CD4-positive, alpha-beta T cell treated with Interleukin-15 for 4 hours (primary cell): Measurements from ENCODE around the gene COL9A3.

Experiments
- DNase-seq: peaks from one replicate; pipeline ENCODE4 v3.0.0-alpha.2; 2020; ENCODE audit warnings: low spot score

COL9A3 gene

GRCh38 chr20:62858058-62858830 is 41.4 kb downstream of the COL9A3 start:
- DNase-seq = no peak

DNA sequence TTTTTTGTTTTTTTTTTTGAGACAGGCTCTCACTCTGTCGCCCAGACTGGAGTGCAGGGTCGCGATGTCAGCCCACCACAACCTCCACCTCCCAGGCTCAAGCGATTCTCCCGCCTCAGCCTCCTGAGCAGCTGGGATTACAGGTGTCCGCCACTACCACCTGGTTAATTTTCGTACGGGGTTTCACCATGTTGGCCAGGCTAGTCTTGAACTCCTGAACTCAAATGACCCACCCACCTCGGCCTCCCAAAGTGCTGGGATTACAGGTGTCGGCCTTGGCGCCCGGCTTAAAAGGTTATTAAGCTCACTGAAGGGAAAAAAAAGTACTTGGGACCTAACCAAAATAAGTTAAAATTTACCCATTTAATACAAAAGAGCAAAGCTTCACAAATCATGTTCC is 42.9 kb downstream of the COL9A3 start:
- no peak for DNase-seq

GRCh38 chr20:62860391-62860923 is 43.6 kb downstream of the COL9A3 start:
- DNase-seq = no peak

- peak; percentile 28 for DNase-seq
These were observed 44.3 kb downstream of the COL9A3 start for GRCh38 chr20:62860924-62861691.

GRCh38 chr20:62861726-62862336 is 45.0 kb downstream of the COL9A3 start, which contains the start of gene TCFL5:
Gene TCFL5 (minus strand): TSS chr20:62861822. CDS start chr20:62861670, 152 bp downstream.
- peak; percentile 91 for DNase-seq

- DNase-seq = no peak
These were observed 47.4 kb downstream of the COL9A3 start for GRCh38 chr20:62864207-62864606.

- no peak for DNase-seq
These were observed 55.5 kb downstream of the COL9A3 start for GRCh38 chr20:62872184-62872847.

DNA sequence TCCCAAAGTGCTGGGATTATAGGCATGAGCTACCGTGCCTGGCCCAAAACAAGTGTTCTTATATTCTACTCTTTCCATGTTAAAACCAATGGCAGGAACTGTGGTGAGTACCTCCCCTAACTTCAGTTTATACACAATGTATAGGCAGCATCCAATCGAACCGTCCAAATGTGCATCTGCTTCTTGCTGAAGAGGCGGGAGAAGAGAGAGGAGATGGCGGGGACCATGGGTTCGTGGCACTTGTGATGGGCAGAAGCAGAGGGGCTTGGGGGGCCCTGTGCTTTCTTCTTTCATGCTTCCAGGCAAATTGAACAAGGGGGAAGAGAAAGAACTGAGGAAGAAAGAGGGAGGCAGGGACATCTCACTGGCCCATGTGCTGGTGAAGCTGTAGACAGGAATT is 56.0 kb downstream of the COL9A3 start:
- DNase-seq = no peak

GRCh38 chr20:62873280-62873679 is 56.4 kb downstream of the COL9A3 start:
- no peak for DNase-seq

DNA sequence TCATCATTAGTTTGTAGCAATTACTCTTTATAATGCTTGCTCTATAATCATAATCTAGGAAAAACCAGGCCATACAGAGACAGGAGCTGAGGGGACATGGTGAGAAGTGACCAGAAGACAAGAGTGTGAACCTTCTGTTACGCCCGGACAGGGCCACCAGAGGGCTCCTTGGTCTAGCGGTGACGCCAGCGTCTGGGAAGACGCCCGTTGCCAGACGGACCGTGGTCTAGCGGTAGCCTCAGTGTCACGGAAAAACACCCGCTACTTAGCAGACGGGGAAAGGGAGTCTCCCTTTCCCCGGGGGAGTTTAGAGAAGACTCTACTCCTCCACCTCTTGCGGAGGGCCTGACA is 56.8 kb downstream of the COL9A3 start:
- peak; percentile 35 for DNase-seq

- DNase-seq = no peak
These were observed 58.1 kb downstream of the COL9A3 start for GRCh38 chr20:62874964-62875344.

DNA sequence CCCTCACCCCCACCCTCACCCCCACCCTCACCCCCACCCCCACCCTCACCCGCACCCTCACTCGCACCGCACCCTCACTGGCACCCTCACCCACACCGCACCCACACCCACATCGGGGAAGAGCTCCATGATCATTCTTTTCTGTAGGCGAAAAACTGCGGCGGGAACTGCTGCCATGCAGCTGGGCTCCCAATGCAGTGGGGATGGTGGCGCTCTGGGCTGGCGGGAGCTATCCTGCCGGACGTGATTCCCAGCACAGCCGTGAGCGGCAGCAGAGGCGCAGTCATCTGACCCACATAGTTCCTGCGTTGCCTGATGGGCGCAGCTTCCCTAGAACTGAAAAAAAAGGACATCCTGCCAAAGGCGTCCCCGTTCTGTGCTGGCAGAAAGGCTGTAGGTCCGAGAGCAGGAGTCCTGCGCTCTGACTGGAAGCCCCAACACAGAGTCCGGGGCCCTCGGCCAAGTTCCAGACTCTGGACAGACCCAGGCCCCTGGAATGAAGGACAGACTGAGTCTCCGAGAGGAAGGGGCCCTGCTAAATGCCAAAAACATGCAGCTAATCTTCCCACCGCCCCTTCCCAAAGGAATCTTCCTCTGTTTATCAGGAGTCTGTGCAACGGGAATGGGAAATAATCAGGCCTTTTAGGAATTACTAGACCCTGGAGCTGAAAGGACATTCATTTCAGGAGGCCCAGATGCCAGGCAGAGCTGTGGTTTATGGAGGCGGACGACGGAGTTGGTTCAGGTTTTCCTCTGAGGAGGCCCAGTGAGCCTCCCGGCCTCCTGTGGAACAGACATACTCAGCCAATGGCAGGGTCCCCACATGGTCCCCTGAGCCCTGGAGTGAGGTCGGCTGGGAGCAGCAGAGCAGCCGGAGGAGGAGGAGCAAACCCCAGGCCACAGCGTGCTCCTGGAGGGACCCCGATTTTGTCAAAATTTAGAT is 58.8 kb downstream of the COL9A3 start:
- no peak for DNase-seq

GRCh38 chr20:62876501-62876901 is 59.7 kb downstream of the COL9A3 start:
- no peak for DNase-seq

- DNase-seq = no peak
These were observed 60.3 kb downstream of the COL9A3 start for GRCh38 chr20:62876902-62877816.

DNA sequence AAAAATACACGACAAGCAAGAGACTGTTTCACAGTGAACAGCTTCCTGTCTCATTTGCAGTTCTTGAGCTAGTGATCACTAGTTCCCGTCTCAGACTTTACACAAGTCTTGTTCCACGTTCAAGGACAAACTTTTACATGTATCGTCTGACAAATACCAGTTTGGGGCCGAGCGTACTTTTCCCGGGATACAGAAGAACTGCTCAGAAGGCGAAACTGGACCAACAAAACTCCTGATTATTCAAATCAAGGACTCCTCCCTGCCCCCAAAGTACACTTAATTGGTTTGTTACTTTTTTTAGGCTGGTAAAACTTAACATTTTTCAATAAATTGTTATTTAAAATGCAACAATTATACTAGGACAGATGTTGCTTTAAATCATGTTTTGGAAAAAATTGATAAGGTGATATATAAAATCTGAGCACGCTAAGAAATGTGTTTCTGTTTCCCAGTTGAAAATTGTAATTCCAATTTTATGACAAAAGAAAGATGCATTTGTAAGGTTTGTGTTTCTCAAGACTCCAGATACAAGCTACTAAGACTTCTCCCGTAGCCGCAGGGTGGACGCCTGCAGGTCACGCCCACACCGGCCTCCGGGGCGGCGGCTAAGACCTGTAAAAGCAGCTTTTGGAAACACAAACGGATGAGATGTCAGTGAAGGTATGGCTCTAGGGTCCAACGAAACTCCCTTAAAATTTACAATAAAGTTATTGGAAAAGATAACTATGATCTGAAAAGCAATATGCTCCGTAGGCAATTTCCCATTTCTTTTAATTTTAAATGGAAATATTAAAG is 61.6 kb downstream of the COL9A3 start:
- no peak for DNase-seq

DNA sequence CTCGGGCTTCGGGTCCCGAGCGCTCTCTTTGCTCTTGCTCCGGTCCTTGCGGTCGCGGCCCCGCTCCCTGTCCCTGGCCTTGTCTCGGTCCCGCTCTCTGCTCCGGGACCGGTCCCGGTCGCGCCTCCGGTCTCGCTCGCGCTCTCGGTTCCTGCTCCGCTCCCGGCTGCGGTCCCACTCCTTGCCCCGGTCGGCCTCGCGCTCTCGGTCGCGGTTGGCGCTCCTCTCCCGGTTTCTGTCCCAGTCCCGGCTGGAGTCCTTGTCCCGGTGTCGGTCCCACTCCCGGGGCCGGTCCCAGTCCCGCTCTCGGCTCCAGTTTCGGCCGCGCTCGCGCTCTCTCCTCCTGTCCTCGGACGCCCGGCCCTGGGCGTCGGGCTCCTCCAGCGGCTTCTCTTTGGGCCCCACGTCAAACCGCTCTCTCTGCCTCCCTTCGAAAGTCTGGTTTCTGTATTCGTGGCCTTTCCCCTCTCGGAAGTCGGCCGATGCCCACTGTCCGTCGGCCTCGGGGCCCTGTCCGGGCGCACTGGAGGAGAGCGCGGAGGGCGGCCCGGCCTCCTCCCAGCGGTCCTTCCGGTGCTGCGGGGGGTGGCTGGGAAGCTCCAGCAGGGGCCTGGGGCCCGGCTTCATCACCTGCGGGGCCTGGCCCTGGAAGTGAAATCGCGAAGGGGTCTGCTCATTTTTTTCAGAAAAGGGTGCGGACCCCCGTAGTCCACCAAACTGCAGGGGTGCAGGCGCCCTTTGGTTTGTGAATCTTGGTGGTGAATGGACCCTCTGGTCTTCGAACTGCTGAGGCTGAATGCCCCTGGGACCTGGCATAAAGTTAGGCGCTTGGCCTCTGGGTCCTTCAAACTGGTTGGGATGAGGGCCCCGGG is 62.7 kb downstream of the COL9A3 start:
- no peak for DNase-seq

- no peak for DNase-seq
These were observed 63.5 kb downstream of the COL9A3 start for GRCh38 chr20:62880147-62880934.
